ENCODE data around the gene TXLNA. TPM values are rescaled to one million over a fixed set of nuclear protein-coding genes. Genes with fewer than 3 reads are reported as not detected.

Gene TXLNA
- total RNA-seq, 2 experiments from 2014 or later = 79.7 to 79.8 TPM

DNA sequence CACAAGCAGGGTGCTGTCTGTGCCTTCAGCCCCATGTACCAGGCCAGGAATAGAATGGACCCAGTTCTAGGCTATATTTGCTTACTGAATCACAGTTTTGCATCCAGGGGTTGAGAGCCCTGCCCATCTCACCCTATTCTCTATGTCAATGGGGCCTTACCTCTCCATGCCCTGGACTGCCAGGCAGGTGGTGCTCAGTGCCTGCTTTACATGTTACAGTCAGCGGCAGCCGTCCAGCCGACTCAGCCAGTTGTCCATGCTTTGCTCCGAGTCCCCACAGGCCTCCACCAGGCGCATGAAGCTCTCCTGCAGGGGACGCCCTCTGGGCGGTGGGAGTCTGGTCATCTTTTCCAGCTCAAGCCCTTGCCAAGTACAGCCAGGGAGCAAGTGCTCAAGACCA lies 55.3 kb downstream of the TXLNA start:
- POLR2A ChIA-PET = interaction anchor here (1.1 to 1.2 kb wide), 2 partner anchors 16 to 101 kb away, joined by 3 to 4 read pairs; partner anchors contain the start of genes LCK and MARCKSL1
- CTCF ChIA-PET = interaction anchor here (2.6 kb wide), 1 partner anchor 14 kb away, joined by 15 read pairs; no protein-coding TSS in a partner anchor
- Mint-ChIP-seq H3K9me3 (ENCODE audit: insufficient read depth) (no peaks in the 10 kb centered on the region), H3K27ac (no peak overlapping the region), H3K36me3 (ENCODE audit: low read depth) (peaks cover 14% of the 10 kb centered on the region), H3K4me1 (ENCODE audit: low read depth) (no peaks in the 10 kb centered on the region), H3K4me3 (no peak overlapping the region), H3K27me3 (ENCODE audit: low read depth) (no peaks in the 10 kb centered on the region)
- no peak for ATAC-seq
- DNase-seq = no peak

DNA sequence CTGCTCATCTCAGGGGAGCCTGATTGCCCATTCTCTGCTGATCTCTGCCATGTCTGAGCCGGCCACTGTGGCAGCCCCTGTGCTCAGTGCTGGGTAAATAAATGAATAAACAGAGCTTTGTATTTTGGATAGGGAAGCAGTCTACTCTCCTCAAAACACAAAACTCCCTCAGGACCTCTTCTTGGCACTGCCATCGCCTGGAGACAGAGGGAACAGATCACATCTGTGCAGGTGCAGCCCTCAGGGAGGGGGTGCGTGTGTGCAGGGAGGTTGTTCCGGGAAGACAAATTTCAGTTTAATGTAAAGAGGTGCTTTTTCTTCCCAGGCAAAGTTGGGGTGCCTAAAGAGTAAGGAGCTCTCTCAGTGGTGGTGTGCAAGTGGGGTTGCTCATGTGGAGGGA lies 59.9 kb downstream of the TXLNA start:
- Mint-ChIP-seq H3K36me3 (ENCODE audit: low read depth) (peaks cover 2% of the 10 kb centered on the region), H3K9me3 (ENCODE audit: insufficient read depth) (no peaks in the 10 kb centered on the region), H3K27ac (no peak overlapping the region), H3K27me3 (ENCODE audit: low read depth) (no peaks in the 10 kb centered on the region), H3K4me1 (ENCODE audit: low read depth) (peaks cover 28% of the 10 kb centered on the region), H3K4me3 (peak overlapping the region; percentile 82)
- DNase-seq = no peak
- ATAC-seq = no peak
- ChIA-PET CTCF (interaction anchor here (0.6 to 4.4 kb wide), 5 partner anchors 11 to 23 kb away, joined by 3 to 66 read pairs (median 8); partner anchors contain the start of gene LCK), POLR2A (interaction anchor here (0.5 to 6.3 kb wide), 4 partner anchors 10 to 24 kb away, joined by 3 to 71 read pairs (median 8); partner anchors contain the start of genes EIF3I, LCK and TMEM234)

DNA sequence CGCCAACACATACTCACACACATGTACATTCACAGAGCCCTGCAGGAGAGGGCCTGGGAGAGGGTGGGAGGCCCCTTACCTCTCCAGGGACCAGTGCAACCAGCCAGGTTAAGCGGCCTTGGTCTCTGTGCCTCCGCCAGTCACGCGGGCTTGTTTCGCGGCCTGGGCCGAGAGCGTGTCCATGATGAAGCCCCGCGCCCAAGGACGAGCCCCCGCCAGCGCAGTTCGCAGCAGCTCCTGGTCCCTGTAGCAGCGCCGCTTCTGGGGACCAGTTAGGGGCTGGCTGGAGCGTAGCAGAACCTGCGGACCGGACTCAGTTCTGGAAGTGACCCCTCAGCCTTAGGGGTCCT lies 60.3 kb downstream of the TXLNA start:
- POLR2A ChIA-PET = interaction anchor here (0.5 to 6.3 kb wide), 7 partner anchors 10 to 151 kb away, joined by 3 to 71 read pairs (median 3); partner anchors contain the start of genes EIF3I, LCK and TMEM234
- Mint-ChIP-seq H3K9me3 (ENCODE audit: insufficient read depth) (no peaks in the 10 kb centered on the region), H3K4me3 (peak overlapping the region; percentile 82), H3K4me1 (ENCODE audit: low read depth) (peaks cover 28% of the 10 kb centered on the region), H3K27me3 (ENCODE audit: low read depth) (no peaks in the 10 kb centered on the region), H3K36me3 (ENCODE audit: low read depth) (peaks cover 2% of the 10 kb centered on the region), H3K27ac (no peak overlapping the region)
- no peak for ATAC-seq
- CTCF ChIA-PET = interaction anchor here (0.6 to 4.4 kb wide), 6 partner anchors 11 to 82 kb away, joined by 3 to 66 read pairs (median 9); partner anchors contain the start of gene LCK
- DNase-seq = no peak

DNA sequence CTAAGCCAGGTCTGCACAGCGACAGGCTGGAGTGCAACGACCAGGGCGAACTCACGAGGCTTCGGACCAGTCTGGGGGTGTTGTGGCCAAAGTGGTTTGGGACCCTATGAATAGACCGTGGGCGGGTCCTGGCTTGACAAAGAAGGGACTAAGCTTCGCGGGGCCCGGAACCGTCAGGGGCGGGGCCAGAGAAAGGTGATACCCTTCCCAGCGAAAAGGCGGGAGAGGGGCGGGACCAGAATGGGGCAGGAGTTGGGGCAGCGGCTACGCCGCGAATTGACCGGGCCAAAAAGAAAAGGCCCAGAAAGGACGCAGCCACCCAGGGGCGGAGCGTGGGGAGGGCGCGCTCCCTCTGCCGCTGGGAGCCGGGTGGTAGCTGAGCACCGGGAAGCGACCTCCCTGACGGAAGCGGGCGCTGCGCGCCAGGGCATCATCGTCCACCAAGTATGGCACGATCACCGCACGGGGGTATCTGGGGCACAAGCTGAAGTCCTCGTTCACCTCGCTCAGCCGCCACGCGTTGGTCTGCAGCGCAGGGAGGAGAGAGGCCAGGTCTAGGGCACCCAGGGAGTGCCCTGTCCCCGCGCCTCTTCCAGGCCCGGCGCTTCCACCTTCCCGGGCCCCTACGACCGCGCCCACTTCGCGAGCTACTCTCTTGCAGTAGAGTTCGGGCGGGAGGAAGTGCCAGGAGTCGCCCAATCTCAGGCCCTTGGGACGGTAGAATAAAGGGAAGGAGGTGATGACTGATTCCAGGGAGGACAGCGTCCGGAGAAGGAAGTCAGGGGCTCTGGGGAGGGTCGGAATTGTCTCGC lies 60.9 kb downstream of the TXLNA start:
- no peaks in the 10 kb centered on the region for H3K27me3 Mint-ChIP-seq (ENCODE audit: low read depth)
- peaks cover 2% of the 10 kb centered on the region for H3K36me3 Mint-ChIP-seq (ENCODE audit: low read depth)
- ATAC-seq = peak; percentile 76
- H3K4me3 Mint-ChIP-seq = peak overlapping the region; percentile 82
- peaks cover 28% of the 10 kb centered on the region for H3K4me1 Mint-ChIP-seq (ENCODE audit: low read depth)
- POLR2A ChIA-PET = interaction anchor here (0.5 to 6.3 kb wide), 12 partner anchors 9 to 151 kb away, joined by 3 to 71 read pairs (median 3); partner anchors contain the start of genes EIF3I, HDAC1, LCK and MARCKSL1
- no peaks in the 10 kb centered on the region for H3K9me3 Mint-ChIP-seq (ENCODE audit: insufficient read depth)
- CTCF ChIA-PET = interaction anchor here (0.6 to 4.4 kb wide), 11 partner anchors 10 to 82 kb away, joined by 3 to 66 read pairs (median 6); partner anchors contain the start of genes HDAC1 and LCK
- DNase-seq = peak; percentile 62
- peak overlapping the region; percentile 72 for H3K27ac Mint-ChIP-seq

DNA sequence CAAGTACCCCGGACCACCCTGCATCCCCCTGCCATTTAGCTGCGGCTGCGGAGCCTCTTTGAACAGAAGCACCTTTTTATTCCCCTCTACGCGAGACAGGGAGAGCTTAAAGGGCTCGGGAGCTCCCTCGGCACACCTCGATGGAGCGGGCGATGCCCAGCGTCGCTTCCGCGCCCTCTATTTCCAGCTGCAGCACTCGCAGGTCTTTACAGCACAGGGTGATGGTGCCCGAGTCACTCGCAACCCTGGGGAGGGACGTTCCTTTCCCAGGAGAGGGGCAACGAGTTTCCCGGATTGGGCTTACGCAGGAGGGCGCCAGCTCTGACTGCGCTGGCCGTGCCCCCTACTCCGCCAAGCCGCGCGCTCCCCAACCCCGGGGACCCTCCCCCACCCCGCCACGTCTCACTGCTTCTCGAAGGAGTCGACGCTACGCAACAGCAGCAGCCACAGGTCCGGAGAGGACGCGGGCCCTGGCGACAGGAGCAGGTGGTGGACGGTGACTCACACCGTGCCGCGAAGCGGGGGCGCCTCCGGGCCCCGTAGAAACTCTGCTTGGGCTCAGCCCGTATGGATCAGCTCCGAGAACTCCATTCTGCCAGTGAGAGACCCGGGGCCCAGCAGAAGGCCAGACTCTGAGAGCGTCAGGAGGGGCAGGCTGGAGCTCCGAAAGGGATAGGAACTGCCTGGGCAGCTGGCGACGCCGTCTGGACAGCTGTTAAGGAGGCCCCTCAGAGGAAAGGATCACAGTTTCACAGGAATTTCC lies 61.7 kb downstream of the TXLNA start:
- peaks cover 30% of the 10 kb centered on the region for H3K4me1 Mint-ChIP-seq (ENCODE audit: low read depth)
- ChIA-PET CTCF (interaction anchor here (0.5 to 4.4 kb wide), 11 partner anchors 9 to 132 kb away, joined by 3 to 66 read pairs (median 6); partner anchors contain the start of genes HDAC1 and LCK), POLR2A (interaction anchor here (0.8 to 6.3 kb wide), 9 partner anchors 9 to 95 kb away, joined by 3 to 71 read pairs (median 3); partner anchors contain the start of genes EIF3I, HDAC1, LCK and MARCKSL1)
- H3K36me3 Mint-ChIP-seq (ENCODE audit: low read depth) = peaks cover under 1% of the 10 kb centered on the region
- no peaks in the 10 kb centered on the region for H3K9me3 Mint-ChIP-seq (ENCODE audit: insufficient read depth)
- no peaks in the 10 kb centered on the region for H3K27me3 Mint-ChIP-seq (ENCODE audit: low read depth)
- peak; percentile 50 for DNase-seq
- peak overlapping the region; percentile 72 for H3K27ac Mint-ChIP-seq
- peak; percentile 77 for ATAC-seq
- H3K4me3 Mint-ChIP-seq = peak overlapping the region; percentile 82

DNA sequence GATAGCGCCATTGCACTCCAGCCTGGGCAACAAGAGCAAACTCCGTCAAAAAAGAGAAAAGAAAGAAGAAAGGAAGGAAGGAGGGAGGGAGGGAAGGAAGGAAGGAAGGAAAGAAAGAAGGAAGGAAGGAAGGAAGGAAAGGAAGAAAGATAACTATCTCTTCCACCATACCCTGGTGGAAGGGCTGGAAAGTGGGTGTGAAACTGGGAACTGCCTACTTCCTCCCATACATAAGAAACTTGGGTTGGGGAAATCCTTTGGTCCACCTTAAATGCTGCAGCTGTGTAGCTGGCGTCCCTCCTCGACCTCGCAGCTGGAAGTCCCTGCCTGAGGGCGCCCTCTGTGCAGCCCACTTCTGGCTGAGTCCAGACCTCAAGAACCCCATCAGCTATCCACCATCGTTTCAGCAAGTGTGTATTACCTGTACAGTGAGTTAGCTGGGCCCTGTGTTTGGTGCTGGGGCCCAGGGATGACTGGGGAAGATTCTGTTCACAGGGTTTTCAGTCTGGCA lies 62.9 kb downstream of the TXLNA start:
- no peak for DNase-seq
- ChIA-PET CTCF (interaction anchor here (0.8 to 4.0 kb wide), 3 partner anchors 19 to 130 kb away, joined by 3 to 32 read pairs (median 3); no protein-coding TSS in a partner anchor), POLR2A (interaction anchor here (0.8 to 6.3 kb wide), 2 partner anchors 7 to 16 kb away, joined by 4 to 71 read pairs; partner anchors contain the start of gene LCK)
- Mint-ChIP-seq H3K4me3 (peak overlapping the region; percentile 3), H3K36me3 (ENCODE audit: low read depth) (no peaks in the 10 kb centered on the region), H3K9me3 (ENCODE audit: insufficient read depth) (no peaks in the 10 kb centered on the region), H3K4me1 (ENCODE audit: low read depth) (peaks cover 42% of the 10 kb centered on the region), H3K27ac (peak overlapping the region; percentile 39), H3K27me3 (ENCODE audit: low read depth) (no peaks in the 10 kb centered on the region)
- ATAC-seq = no peak

DNA sequence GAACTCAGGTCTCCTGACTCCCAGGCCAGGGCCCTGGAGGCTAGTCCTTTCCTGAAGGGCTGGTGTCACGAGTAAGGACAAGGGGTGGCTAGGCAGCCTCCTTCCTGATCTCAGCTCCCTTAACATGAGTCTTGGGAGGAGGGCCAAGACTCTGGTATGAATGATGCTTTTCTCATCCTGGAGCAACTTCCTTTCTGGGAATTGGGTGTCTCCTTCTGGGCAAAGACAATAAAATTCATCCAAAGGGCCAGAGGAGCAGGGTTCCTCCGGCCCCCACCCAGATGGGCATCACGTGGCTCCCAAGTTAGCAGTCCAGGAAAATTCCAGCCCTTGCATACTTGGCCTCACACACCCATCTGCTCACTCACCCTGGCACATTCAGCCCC lies 67.4 kb downstream of the TXLNA start, which contains the start of gene FAM167B:
FAM167B (plus strand) TSS at position 335 of the 386 bp plus-strand sequence. CDS start 200 bp downstream, outside the sequence.
- ChIA-PET POLR2A (interaction anchor here (1.7 kb wide), 1 partner anchor 67 kb away, joined by 4 read pairs; the partner anchor contains the start of gene TXLNA), CTCF (interaction anchor here (0.7 to 4.9 kb wide), 11 partner anchors 9 to 136 kb away, joined by 3 to 58 read pairs (median 9); partner anchors contain the start of genes EIF3I, HDAC1 and TMEM234)
- Mint-ChIP-seq H3K27ac (peak within 1 kb of the TSS; percentile 95), H3K9me3 (ENCODE audit: insufficient read depth) (no peaks in the 10 kb centered on the region), H3K4me1 (ENCODE audit: low read depth) (peaks cover 57% of the 10 kb centered on the region), H3K27me3 (ENCODE audit: low read depth) (no peaks in the 10 kb centered on the region), H3K4me3 (peak within 1 kb of the TSS; percentile 63), H3K36me3 (ENCODE audit: low read depth) (peaks cover 10% of the 10 kb centered on the region)
- no peak for DNase-seq
- ATAC-seq = no peak

DNA sequence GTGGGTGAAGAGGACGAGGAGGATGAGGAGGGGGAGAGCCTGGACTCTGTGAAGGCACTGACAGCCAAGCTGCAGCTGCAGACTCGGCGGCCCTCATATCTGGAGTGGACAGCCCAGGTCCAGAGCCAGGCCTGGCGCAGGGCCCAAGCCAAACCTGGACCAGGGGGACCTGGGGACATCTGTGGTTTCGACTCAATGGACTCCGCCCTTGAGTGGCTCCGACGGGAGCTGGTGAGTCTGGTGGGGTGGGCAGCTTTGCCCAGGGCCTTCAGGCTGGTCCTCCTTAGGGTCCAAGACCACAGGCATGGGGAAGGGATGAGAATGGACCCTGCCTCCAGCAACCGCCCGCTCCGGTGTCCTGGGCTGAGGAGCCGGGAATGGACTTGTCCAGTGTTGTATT lies 68.0 kb downstream of the TXLNA start:
- H3K27me3 Mint-ChIP-seq (ENCODE audit: low read depth) = no peaks in the 10 kb centered on the region
- H3K9me3 Mint-ChIP-seq (ENCODE audit: insufficient read depth) = no peaks in the 10 kb centered on the region
- POLR2A ChIA-PET = interaction anchor here (0.6 to 2.2 kb wide), 3 partner anchors 50 to 404 kb away, joined by 3 to 7 read pairs (median 4); partner anchors contain the start of genes RBBP4 and TXLNA
- no peak for ATAC-seq
- CTCF ChIA-PET = interaction anchor here (1.0 to 6.1 kb wide), 22 partner anchors 8 to 115 kb away, joined by 3 to 66 read pairs (median 10); partner anchors contain the start of genes CCDC28B, EIF3I, HDAC1 and IQCC
- peak overlapping the region; percentile 95 for H3K27ac Mint-ChIP-seq
- DNase-seq = no peak
- H3K36me3 Mint-ChIP-seq (ENCODE audit: low read depth) = peaks cover 16% of the 10 kb centered on the region
- peaks cover 54% of the 10 kb centered on the region for H3K4me1 Mint-ChIP-seq (ENCODE audit: low read depth)
- peak overlapping the region; percentile 63 for H3K4me3 Mint-ChIP-seq

Other genes with a start within 250 kb of the TXLNA start
- 100 to 1,000 TPM; 409 to 419 TPM for gene PTP4A2, start 241.3 kb upstream of the TXLNA start, total RNA-seq
- gene KHDRBS1, start 165.8 kb upstream of the TXLNA start, total RNA-seq = 100 to 1,000 TPM; 194 to 197 TPM
- 10 to 100 TPM; 32.6 to 36.2 TPM for gene TMEM39B, start 106.7 kb upstream of the TXLNA start, total RNA-seq
- gene KPNA6, start 71.6 kb upstream of the TXLNA start, total RNA-seq = 10 to 100 TPM; 65.7 to 67.2 TPM
- 10 to 100 TPM; 71.4 to 72.8 TPM for gene CCDC28B, start 20.9 kb downstream of the TXLNA start, total RNA-seq
- 1 to 10 TPM; 6.1 to 6.3 TPM for gene IQCC, start 26.0 kb downstream of the TXLNA start, total RNA-seq
- not detected for gene DCDC2B, start 29.4 kb downstream of the TXLNA start, total RNA-seq
- 10 to 100 TPM; 10.6 TPM for gene TMEM234, start 42.7 kb downstream of the TXLNA start, total RNA-seq
- 100 to 1,000 TPM; 194 to 196 TPM for gene EIF3I, start 42.7 kb downstream of the TXLNA start, total RNA-seq
- under 1 TPM; 0.78 to 0.90 TPM for gene FAM167B, start 67.5 kb downstream of the TXLNA start, total RNA-seq
- gene LCK, start 71.6 kb downstream of the TXLNA start, total RNA-seq = 100 to 1,000 TPM; 464 to 488 TPM
- 100 to 1,000 TPM; 219 to 227 TPM for gene HDAC1, start 112.4 kb downstream of the TXLNA start, total RNA-seq
- gene MARCKSL1, start 156.6 kb downstream of the TXLNA start, total RNA-seq = 10 to 100 TPM; 23.1 to 26.1 TPM
- gene FAM229A, start 182.8 kb downstream of the TXLNA start, total RNA-seq = 1 to 10 TPM; 2.6 to 3.2 TPM
- under 1 TPM in 1 of 2 experiments, not detected in 1; 0.21 TPM for gene TSSK3, start 182.9 kb downstream of the TXLNA start, total RNA-seq
- 10 to 100 TPM; 37.3 to 38.5 TPM for gene BSDC1, start 214.8 kb downstream of the TXLNA start, total RNA-seq